ENCODE data around the gene CHFR. TPM values are rescaled to one million over a fixed set of nuclear protein-coding genes. Genes with fewer than 3 reads are reported as not detected.

CHFR gene
- total and polyA plus RNA-seq, 2 of the 4 experiments (the other 2 are of a cell fraction), result 13.4 to 35.3 TPM

DNA sequence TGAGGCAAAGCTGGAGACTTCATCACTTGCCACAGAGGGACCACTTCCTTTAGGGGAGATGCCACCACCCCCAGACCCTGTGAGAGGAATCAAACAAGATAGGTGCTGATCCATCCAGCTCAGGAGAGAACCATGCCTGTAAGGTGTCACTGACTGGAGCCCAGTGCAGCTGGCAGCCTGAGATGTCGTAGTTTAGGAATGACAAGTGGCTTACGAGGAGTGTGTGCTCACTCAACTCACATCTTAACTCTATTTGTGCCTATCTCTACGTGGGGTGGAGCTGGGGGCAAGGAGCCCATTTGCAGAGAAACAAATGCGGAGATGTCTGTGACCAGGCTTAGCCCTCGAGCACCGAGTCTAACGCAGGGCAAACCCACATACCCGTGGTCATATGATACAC, 25.8 kb downstream of the CHFR start:
- dilution Hi-C loops (cut with HindIII; ENCODE audit: low sequenced_read_pairs, unreplicated experiment) (no loop called here), in situ Hi-C loops (cut with MboI; ENCODE audit: low sequenced_read_pairs) (no loop called here), intact Hi-C loops (cut with micrococcal nuclease) (no loop called here)
- Histone ChIP-seq H3K9me3 (ENCODE audit: control insufficient read depth, insufficient read depth, low read length) (peaks cover 8% of the 10 kb centered on the region), H2BK15ac (ENCODE audit: low read depth, low read length) (no peak overlapping the region), H3K4me1 (ENCODE audit: control insufficient read depth, insufficient read depth, low read length) (no peaks in the 10 kb centered on the region), H3K4ac (ENCODE audit: low read depth, low read length) (no peak overlapping the region), H3K9ac (ENCODE audit: low read depth, low read length) (no peak overlapping the region), H4K5ac (ENCODE audit: low read depth, low read length) (no peak overlapping the region), H2AK5ac (ENCODE audit: low read depth, low read length) (no peak overlapping the region), H3K23ac (ENCODE audit: low read depth, low read length) (no peak overlapping the region), H2BK20ac (ENCODE audit: low read depth, low read length) (no peak overlapping the region), H3K27ac (ENCODE audit: insufficient read depth, low read length) (no peak overlapping the region), H4K91ac (ENCODE audit: insufficient read depth, low read depth, low read length) (no peak overlapping the region), H3K18ac (ENCODE audit: low read depth, low read length) (no peak overlapping the region), H3K27me3 (ENCODE audit: control insufficient read depth, insufficient read depth, low read length) (no peaks in the 10 kb centered on the region), H3K4me2 (ENCODE audit: low read depth, low read length) (no peak overlapping the region), H3K79me1 (ENCODE audit: low read depth in 1 of 2, low read length in 2 of 2) (peaks cover 12 to 27% of the 10 kb centered on the region in 2 experiments; a peak in 3 of 4 replicates), H4K20me1 (ENCODE audit: insufficient read depth, low read length) (peaks cover 6% of the 10 kb centered on the region; the same call in 1 of the 2 replicates), H2BK5ac (ENCODE audit: low read depth, low read length, poor library complexity, severe bottlenecking) (no peak overlapping the region), H2AFZ (replicated peaks; ENCODE audit: low read length, poor library complexity) (no peak overlapping the region), H3K14ac (replicated peaks; ENCODE audit: low read depth, low read length) (no peak overlapping the region), H3K9me1 (ENCODE audit: insufficient read depth, low read length) (no peaks in the 10 kb centered on the region), H3K36me3 (ENCODE audit: control insufficient read depth, insufficient read depth, low read length) (peaks cover 54% of the 10 kb centered on the region), H3K56ac (ENCODE audit: extremely low read depth, insufficient read depth, low read length) (no peak overlapping the region), H3K4me3 (ENCODE audit: insufficient read depth, low read depth, low read length) (no peak overlapping the region), H4K8ac (ENCODE audit: low read depth in 2 of 2, low read length in 2 of 2) (no peak overlapping the region), H2AK9ac (replicated peaks; ENCODE audit: low read depth, low read length, poor library complexity) (no peak overlapping the region), H2BK120ac (ENCODE audit: low read depth, low read length) (no peak overlapping the region)
- WGBS, 2 experiments (ENCODE audit: extremely low coverage in 2 of 2, insufficient read length in 1 of 2), result 93% methylated on average over 5 of the region's 8 CpGs; no CpG with 5 or more reads in 1 of the 2 experiments
- POLR2A ChIA-PET (ENCODE audit: unreplicated experiment), result no interaction called here
- no TSS peak for BruUV-seq (replicated peaks)
- ATAC-seq (ENCODE audit: low read depth) (no peak), DNase-seq (no peak)
- no peak for TF ChIP-seq NFE2L2 (IDR thresholded peaks at IDR 0.05; ENCODE audit: low read depth, low read length)
- TF ChIP-seq, protein P1, sequence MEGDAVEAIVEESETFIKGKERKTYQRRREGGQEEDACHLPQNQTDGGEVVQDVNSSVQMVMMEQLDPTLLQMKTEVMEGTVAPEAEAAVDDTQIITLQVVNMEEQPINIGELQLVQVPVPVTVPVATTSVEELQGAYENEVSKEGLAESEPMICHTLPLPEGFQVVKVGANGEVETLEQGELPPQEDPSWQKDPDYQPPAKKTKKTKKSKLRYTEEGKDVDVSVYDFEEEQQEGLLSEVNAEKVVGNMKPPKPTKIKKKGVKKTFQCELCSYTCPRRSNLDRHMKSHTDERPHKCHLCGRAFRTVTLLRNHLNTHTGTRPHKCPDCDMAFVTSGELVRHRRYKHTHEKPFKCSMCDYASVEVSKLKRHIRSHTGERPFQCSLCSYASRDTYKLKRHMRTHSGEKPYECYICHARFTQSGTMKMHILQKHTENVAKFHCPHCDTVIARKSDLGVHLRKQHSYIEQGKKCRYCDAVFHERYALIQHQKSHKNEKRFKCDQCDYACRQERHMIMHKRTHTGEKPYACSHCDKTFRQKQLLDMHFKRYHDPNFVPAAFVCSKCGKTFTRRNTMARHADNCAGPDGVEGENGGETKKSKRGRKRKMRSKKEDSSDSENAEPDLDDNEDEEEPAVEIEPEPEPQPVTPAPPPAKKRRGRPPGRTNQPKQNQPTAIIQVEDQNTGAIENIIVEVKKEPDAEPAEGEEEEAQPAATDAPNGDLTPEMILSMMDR (conservative IDR thresholded peaks at IDR 0.05; ENCODE audit: low read depth, low read length), result no peak
- TF ChIP-seq MAZ (IDR thresholded peaks at IDR 0.05; ENCODE audit: borderline replicate concordance, low read depth, low read length), result no peak
- CTCF ChIA-PET, result no interaction called here
